ENCODE results near the gene DCP1A. TPM values are rescaled to one million over a fixed set of nuclear protein-coding genes. Genes with fewer than 3 reads are reported as not detected.

Gene DCP1A
- total RNA-seq, result 22.8 TPM
- long read RNA-seq, full-length matches to known transcripts, result 15 of 25 reads
- long read RNA-seq, partial matches to known transcripts, result 3 of 25 reads
- long read RNA-seq, other reads (novel, unspliced or antisense), result 7 of 25 reads

DNA sequence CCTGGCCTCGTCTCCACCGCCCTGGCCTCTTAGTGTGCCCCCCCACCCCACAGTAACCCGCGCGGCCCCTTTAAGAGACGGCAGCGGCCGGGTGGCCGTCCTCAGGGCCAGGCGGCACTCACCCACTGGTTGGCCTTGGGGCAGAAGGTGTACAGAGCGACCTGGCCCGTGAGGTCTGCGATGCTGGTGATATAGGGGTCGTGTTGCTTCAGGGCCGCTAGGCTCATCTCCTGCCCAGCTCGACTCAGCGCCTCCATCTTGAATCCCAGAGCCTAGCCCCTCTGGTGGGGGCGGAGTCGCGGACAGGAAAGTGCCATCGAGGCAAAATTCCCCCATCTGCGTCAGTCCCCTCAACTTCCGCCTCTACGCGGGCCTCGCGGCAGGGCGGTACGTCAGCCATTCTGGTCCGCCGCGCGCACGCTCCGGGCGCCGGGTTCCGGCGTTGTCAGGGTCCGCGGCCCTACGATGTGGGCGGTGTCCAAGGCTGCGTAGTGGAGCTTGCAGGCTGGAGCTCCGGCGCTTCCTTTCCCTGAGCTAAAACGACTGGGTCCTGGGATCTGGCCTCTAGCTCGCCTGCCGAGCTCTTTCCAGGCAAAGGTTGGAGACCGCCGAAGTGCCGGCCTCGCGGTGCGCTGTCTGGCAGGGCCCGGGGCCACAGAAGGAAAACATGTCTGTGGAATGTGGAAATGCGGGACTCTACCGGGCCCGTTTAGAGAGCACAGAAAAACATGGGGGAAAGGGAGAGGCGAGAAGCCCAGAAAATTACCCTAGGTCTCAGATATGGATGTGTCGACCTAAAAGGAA is at the start of gene DCP1A:
DCP1A (minus strand) TSS at position 283 of the 804 bp plus-strand sequence; CDS start at position 257, 26 bp downstream.
- peaks cover 18% of the 10 kb centered on the region for H3K36me3 ChIP-seq
- peak; percentile 99 for ATAC-seq
- TF ChIP-seq, protein P1, sequence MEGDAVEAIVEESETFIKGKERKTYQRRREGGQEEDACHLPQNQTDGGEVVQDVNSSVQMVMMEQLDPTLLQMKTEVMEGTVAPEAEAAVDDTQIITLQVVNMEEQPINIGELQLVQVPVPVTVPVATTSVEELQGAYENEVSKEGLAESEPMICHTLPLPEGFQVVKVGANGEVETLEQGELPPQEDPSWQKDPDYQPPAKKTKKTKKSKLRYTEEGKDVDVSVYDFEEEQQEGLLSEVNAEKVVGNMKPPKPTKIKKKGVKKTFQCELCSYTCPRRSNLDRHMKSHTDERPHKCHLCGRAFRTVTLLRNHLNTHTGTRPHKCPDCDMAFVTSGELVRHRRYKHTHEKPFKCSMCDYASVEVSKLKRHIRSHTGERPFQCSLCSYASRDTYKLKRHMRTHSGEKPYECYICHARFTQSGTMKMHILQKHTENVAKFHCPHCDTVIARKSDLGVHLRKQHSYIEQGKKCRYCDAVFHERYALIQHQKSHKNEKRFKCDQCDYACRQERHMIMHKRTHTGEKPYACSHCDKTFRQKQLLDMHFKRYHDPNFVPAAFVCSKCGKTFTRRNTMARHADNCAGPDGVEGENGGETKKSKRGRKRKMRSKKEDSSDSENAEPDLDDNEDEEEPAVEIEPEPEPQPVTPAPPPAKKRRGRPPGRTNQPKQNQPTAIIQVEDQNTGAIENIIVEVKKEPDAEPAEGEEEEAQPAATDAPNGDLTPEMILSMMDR (IDR thresholded peaks at IDR 0.05), result no peak
- H3K27ac ChIP-seq, result peak within 1 kb of the TSS; percentile 95
- no peaks in the 10 kb centered on the region for H3K9me3 ChIP-seq
- H3K27me3 ChIP-seq, result no peaks in the 10 kb centered on the region
- peaks cover 15% of the 10 kb centered on the region for H3K4me1 ChIP-seq
- intact Hi-C loops (cut with DNase I), result no loop called here
- DNase-seq, result peak; percentile 96
- H3K4me3 ChIP-seq, result peak within 1 kb of the TSS; percentile 88

DNA sequence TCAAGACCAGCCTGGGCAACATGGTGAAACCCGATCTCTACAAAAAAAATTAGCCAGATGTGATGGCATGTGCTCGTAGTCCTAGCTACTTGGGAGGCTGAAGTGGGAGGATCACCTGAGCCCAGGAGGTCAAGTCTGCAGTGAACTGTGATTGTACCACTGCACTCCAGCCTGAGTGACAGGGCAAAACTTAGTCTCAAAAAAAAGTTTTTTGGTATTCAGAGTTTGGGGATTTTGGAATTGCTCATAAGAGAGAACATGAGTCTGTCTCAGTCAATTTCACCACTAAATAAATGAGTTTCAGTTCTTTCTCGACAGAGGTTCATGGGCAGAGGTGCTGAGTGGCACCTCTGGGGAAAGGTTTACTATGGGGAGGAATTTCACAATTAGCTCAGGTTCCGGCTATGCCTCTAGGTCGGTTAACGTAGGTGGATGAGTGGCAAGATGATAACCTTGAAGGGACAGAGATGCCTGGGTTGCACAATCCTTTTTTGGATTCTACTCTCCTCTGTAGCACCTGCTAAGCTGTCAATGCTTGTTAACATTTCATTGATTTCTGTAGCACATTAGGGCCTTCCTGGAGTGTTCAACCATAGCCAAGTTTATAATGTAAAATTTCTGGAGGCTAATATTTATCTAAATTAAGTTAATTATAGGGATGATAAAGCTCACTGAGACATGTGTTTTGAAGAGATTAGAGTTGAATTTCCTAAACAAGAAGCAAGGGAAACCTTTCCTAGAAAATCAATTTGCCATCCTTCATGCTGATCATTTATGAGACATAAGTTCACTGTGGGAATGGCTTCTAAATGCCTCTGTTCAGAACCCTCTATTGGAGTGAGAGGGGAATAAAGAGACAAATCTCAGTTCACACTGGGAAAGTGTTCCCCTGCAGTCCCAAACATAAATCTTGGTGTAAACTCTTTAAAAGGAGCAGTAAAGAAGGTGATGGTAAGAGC is 37.4 kb upstream of the DCP1A start:
- intact Hi-C loops (cut with DNase I), result no loop called here
- Histone ChIP-seq H3K36me3 (no peaks in the 10 kb centered on the region), H3K4me3 (no peak overlapping the region), H3K27ac (no peak overlapping the region), H3K27me3 (no peaks in the 10 kb centered on the region), H3K9me3 (no peaks in the 10 kb centered on the region), H3K4me1 (no peaks in the 10 kb centered on the region)
- TF ChIP-seq, protein P1 (IDR thresholded peaks at IDR 0.05), result no peak
- ATAC-seq (no peak), DNase-seq (no peak)

DNA sequence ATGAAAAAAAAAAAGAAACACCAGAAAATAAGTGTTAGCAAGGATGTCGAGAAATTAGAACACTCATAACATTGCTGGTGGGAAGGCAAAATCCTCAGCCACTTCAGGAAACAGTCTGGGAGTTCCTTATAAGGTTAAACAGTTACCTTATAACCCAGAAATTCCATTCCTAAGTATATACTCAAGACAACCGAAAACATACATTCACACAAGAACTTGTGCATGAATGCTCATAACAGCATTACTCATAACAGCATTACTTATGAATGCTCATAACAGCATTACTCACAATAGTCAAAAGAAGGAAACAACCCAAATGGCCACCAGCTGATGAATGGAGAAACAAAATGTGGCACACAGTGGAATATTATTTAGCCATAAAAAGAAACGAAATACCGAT is 34.8 kb upstream of the DCP1A start:
- no peaks in the 10 kb centered on the region for H3K36me3 ChIP-seq
- ATAC-seq, result no peak
- DNase-seq, result no peak
- intact Hi-C loops (cut with DNase I), result no loop called here
- H3K4me3 ChIP-seq, result no peak overlapping the region
- TF ChIP-seq, protein P1 (IDR thresholded peaks at IDR 0.05), result no peak
- no peaks in the 10 kb centered on the region for H3K27me3 ChIP-seq
- no peak overlapping the region for H3K27ac ChIP-seq
- H3K4me1 ChIP-seq, result no peaks in the 10 kb centered on the region
- H3K9me3 ChIP-seq, result no peaks in the 10 kb centered on the region

DNA sequence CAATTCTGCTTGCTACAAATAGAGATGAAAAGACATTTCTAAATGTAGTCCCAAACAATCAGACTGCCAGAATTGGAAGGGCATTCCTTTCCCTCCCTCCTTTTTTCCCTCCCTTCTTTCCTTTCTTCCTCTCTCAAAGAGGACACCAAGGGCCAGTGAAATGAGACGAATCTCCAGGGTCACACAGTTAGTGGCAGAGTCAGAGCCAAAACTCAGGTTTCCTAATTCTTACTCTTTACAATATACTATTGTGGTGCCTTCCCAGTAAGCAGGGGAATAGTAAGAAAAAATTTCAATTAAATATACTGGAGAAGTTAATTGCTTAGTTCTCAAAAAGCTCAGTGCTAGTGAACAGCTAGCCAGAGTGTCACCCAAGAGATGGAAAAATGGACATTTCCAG is 33.0 kb upstream of the DCP1A start:
- Histone ChIP-seq H3K9me3 (no peaks in the 10 kb centered on the region), H3K36me3 (no peaks in the 10 kb centered on the region), H3K4me1 (no peaks in the 10 kb centered on the region), H3K4me3 (no peak overlapping the region), H3K27me3 (no peaks in the 10 kb centered on the region), H3K27ac (no peak overlapping the region)
- ATAC-seq (no peak), DNase-seq (no peak)
- TF ChIP-seq, protein P1 (IDR thresholded peaks at IDR 0.05), result no peak
- intact Hi-C loops (cut with DNase I), result no loop called here

- TF ChIP-seq, protein P1 (IDR thresholded peaks at IDR 0.05), result no peak
- intact Hi-C loops (cut with DNase I), result no loop called here
- Histone ChIP-seq H3K4me3 (no peak overlapping the region), H3K4me1 (no peaks in the 10 kb centered on the region), H3K36me3 (no peaks in the 10 kb centered on the region), H3K27ac (no peak overlapping the region), H3K27me3 (no peaks in the 10 kb centered on the region), H3K9me3 (no peaks in the 10 kb centered on the region)
- ATAC-seq (no peak), DNase-seq (no peak)
Measured at GRCh38 chr3:53379898-53380297, 32.6 kb upstream of the DCP1A start.

Data from upper lobe of right lung (tissue), 1 donor.